ENCODE data around the gene MTCL3.

Gene MTCL3

DNA sequence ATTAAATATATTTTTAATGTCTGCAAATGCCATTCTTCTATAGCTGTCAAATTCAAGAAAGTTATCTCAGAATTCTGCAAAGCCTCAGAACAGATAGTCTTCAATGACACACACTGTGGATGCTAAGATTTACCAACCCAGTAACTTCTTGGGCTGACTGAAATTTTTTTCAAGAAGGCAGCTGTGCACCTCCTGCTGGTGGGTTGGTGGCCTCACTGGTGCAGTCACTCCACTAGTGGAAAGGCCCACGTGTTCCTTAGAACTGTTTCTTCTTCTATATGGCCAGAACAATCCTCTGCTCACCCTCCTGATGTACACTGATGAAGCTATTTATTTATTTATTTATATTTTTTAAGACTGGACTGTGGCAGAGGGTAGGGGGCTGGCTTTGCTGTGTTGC lies 28.1 kb upstream of the MTCL3 start:
- no peaks in the 10 kb centered on the region for H3K27me3 Mint-ChIP-seq (ENCODE audit: insufficient read depth)
- Histone ChIP-seq H3K9ac (ENCODE audit: extremely low read depth, low read length, poor library complexity, severe bottlenecking) (no peak overlapping the region), H3K27me3 (ENCODE audit: control insufficient read depth, insufficient read depth, low read length, poor library complexity, severe bottlenecking) (no peaks in the 10 kb centered on the region), H3K36me3 (ENCODE audit: control insufficient read depth, insufficient read depth, low read length) (no peaks in the 10 kb centered on the region), H3K4me1 (ENCODE audit: control insufficient read depth, insufficient read depth, low read length) (no peaks in the 10 kb centered on the region), H3K4me3 (ENCODE audit: low read length) (no peak overlapping the region), H3K27ac (ENCODE audit: low read depth, low read length) (no peak overlapping the region), H3K9me3 (ENCODE audit: control insufficient read depth, low read length) (no peaks in the 10 kb centered on the region)
- H3K27ac Mint-ChIP-seq = no peak overlapping the region
- 33% methylated on average over 1 of the region's 1 CpG; no CpG with 5 or more reads in 1 of the 2 experiments for WGBS, 2 experiments (ENCODE audit: insufficient coverage in 1 of 2, insufficient read length in 1 of 2)
- peak; percentile 59 for DNase-seq
- H3K9me3 Mint-ChIP-seq = no peaks in the 10 kb centered on the region
- H3K36me3 Mint-ChIP-seq (ENCODE audit: low read depth) = no peaks in the 10 kb centered on the region
- TF ChIP-seq, protein P1, sequence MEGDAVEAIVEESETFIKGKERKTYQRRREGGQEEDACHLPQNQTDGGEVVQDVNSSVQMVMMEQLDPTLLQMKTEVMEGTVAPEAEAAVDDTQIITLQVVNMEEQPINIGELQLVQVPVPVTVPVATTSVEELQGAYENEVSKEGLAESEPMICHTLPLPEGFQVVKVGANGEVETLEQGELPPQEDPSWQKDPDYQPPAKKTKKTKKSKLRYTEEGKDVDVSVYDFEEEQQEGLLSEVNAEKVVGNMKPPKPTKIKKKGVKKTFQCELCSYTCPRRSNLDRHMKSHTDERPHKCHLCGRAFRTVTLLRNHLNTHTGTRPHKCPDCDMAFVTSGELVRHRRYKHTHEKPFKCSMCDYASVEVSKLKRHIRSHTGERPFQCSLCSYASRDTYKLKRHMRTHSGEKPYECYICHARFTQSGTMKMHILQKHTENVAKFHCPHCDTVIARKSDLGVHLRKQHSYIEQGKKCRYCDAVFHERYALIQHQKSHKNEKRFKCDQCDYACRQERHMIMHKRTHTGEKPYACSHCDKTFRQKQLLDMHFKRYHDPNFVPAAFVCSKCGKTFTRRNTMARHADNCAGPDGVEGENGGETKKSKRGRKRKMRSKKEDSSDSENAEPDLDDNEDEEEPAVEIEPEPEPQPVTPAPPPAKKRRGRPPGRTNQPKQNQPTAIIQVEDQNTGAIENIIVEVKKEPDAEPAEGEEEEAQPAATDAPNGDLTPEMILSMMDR (conservative IDR thresholded peaks at IDR 0.05) = peak; percentile 73
- H3K4me1 Mint-ChIP-seq = no peaks in the 10 kb centered on the region
- no peak overlapping the region for H3K4me3 Mint-ChIP-seq

DNA sequence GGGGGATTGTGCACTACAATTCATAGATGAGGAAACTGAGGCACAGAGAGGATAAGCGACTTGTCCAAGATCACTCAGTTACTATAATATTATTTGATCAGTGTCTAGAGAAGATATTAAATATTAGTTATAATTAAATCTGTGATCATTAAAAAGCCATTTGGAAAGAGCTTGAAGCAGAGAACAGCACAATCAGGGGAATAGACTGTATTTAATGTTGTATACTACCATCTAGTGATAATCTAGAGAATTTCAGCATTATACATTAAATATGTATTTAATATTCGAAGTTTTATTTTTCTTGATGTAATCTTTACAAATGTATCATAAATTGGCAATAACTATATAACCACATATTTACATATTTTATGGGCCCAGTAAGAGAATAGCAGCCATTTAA lies 20.1 kb upstream of the MTCL3 start:
- no peak for DNase-seq
- no peaks in the 10 kb centered on the region for H3K36me3 Mint-ChIP-seq (ENCODE audit: low read depth)
- no peaks in the 10 kb centered on the region for H3K36me3 ChIP-seq (ENCODE audit: control insufficient read depth, insufficient read depth, low read length)
- TF ChIP-seq, protein P1 (conservative IDR thresholded peaks at IDR 0.05) = peak; percentile 45
- 60% methylated on average over 1 of the region's 2 CpGs; no CpG with 5 or more reads in 1 of the 2 experiments for WGBS, 2 experiments (ENCODE audit: insufficient coverage in 1 of 2, insufficient read length in 1 of 2)
- H3K27me3 ChIP-seq (ENCODE audit: control insufficient read depth, insufficient read depth, low read length, poor library complexity, severe bottlenecking) = no peaks in the 10 kb centered on the region
- H3K27ac ChIP-seq (ENCODE audit: low read depth, low read length) = no peak overlapping the region
- H3K9me3 ChIP-seq (ENCODE audit: control insufficient read depth, low read length) = no peaks in the 10 kb centered on the region
- no peaks in the 10 kb centered on the region for H3K4me1 ChIP-seq (ENCODE audit: control insufficient read depth, insufficient read depth, low read length)
- H3K9me3 Mint-ChIP-seq = no peaks in the 10 kb centered on the region
- H3K27me3 Mint-ChIP-seq (ENCODE audit: insufficient read depth) = no peaks in the 10 kb centered on the region
- no peak overlapping the region for H3K27ac Mint-ChIP-seq
- no peak overlapping the region for H3K9ac ChIP-seq (ENCODE audit: extremely low read depth, low read length, poor library complexity, severe bottlenecking)
- H3K4me1 Mint-ChIP-seq = no peaks in the 10 kb centered on the region
- H3K4me3 ChIP-seq (ENCODE audit: low read length) = no peak overlapping the region
- H3K4me3 Mint-ChIP-seq = no peak overlapping the region

DNA sequence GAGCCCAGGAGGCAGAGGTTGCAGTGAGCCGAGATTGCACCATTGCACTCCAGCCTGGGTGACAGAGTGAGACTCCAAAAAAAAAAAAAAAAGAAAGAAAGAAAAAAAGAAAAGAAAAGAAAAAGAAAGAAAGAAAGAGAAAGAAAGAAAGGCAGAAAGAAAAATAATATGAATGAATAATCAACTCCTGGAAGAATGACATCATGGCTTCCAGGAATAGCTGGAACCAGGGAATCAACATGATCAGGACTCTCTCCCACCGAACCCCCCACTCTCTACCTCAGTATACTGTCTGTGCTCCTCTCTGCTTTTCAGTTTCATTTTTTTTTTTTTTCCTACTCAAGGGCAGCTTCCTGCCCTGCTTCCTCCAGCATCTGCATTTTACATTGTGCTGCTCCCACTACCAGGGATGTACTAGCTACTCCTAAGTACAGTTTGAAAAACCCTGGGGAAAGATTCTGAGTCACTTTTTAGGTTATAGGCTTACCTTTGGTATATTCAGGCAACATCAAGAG lies 19.7 kb upstream of the MTCL3 start:
- WGBS, 2 experiments (ENCODE audit: insufficient coverage in 1 of 2, insufficient read length in 1 of 2) = 84% methylated on average over 2 of the region's 2 CpGs; no CpG with 5 or more reads in 1 of the 2 experiments
- no peak overlapping the region for H3K27ac Mint-ChIP-seq
- Histone ChIP-seq H3K4me3 (ENCODE audit: low read length) (no peak overlapping the region), H3K9me3 (ENCODE audit: control insufficient read depth, low read length) (no peaks in the 10 kb centered on the region), H3K4me1 (ENCODE audit: control insufficient read depth, insufficient read depth, low read length) (no peaks in the 10 kb centered on the region), H3K9ac (ENCODE audit: extremely low read depth, low read length, poor library complexity, severe bottlenecking) (no peak overlapping the region), H3K27ac (ENCODE audit: low read depth, low read length) (no peak overlapping the region), H3K27me3 (ENCODE audit: control insufficient read depth, insufficient read depth, low read length, poor library complexity, severe bottlenecking) (no peaks in the 10 kb centered on the region), H3K36me3 (ENCODE audit: control insufficient read depth, insufficient read depth, low read length) (no peaks in the 10 kb centered on the region)
- no peak for DNase-seq
- no peak overlapping the region for H3K4me3 Mint-ChIP-seq
- H3K27me3 Mint-ChIP-seq (ENCODE audit: insufficient read depth) = no peaks in the 10 kb centered on the region
- no peaks in the 10 kb centered on the region for H3K36me3 Mint-ChIP-seq (ENCODE audit: low read depth)
- H3K9me3 Mint-ChIP-seq = no peaks in the 10 kb centered on the region
- TF ChIP-seq, protein P1 (conservative IDR thresholded peaks at IDR 0.05) = no peak
- H3K4me1 Mint-ChIP-seq = no peaks in the 10 kb centered on the region

Measured in endodermal cell (in vitro differentiated cells).